Activated CD8-positive, alpha-beta T cell treated with anti-CD3 and anti-CD28 coated beads for 36 hours (primary cell): ENCODE measurements around the gene KCNQ5. TPM values are rescaled to one million over a fixed set of nuclear protein-coding genes. Genes with fewer than 3 reads are reported as not detected.

Experiments
- ATAC-seq: fragments of 200-7000 bp; cut with Tn5 transposase; one replicate; pipeline ENCODE4 v1.10.0; 2021; ENCODE audit warnings: mild to moderate bottlenecking, moderate library complexity
- CTCF ChIA-PET: fragments of 350-600 bp; sonication (Branson Sonifier 250); formaldehyde crosslinking; loops from one replicate; lab custom pipeline; 2021; ENCODE audit warnings: antibody characterized with exemption; lab: Charles Lee
- POLR2A ChIA-PET: fragments of 350-600 bp; sonication (Branson Sonifier 250); formaldehyde crosslinking; loops from one replicate; lab custom pipeline; 2021; ENCODE audit warnings: antibody characterized with exemption; lab: Charles Lee
- DNase-seq: peaks from one replicate; pipeline ENCODE4 v3.0.0-alpha.2; 2020
- H3K27ac Mint-ChIP-seq: one replicate; pipeline ENCODE4 v1.8.0; 2021; ENCODE audit warnings: mild to moderate bottlenecking, mixed read lengths
- H3K27me3 Mint-ChIP-seq: one replicate; pipeline ENCODE4 v1.8.0; 2021; ENCODE audit warnings: mixed read lengths
- H3K36me3 Mint-ChIP-seq: one replicate; pipeline ENCODE4 v1.8.0; 2021; ENCODE audit warnings: low read depth, mixed read lengths
- H3K4me1 Mint-ChIP-seq: one replicate; pipeline ENCODE4 v1.8.0; 2021; ENCODE audit warnings: low read depth, mixed read lengths
- H3K4me3 Mint-ChIP-seq: one replicate; pipeline ENCODE4 v1.8.0; 2021; ENCODE audit warnings: mild to moderate bottlenecking, moderate library complexity, mixed read lengths
- H3K9me3 Mint-ChIP-seq: one replicate; pipeline ENCODE4 v1.8.0; 2021; ENCODE audit warnings: mixed read lengths
- intact Hi-C: fragments of 100-400 bp; cut with micrococcal nuclease; formaldehyde crosslinking; loops from one replicate; pipeline ENCODE4 v1.10.0; 2022
- total RNA-seq, 2 experiments: library from RNA; stranded (reverse); gene quantifications; one replicate each; pipeline ENCODE4 v1.2.3, GENCODE V29; 2021
- TF ChIP-seq, protein P1 (sequence below): fragments of 200-600 bp; IDR thresholded peaks from one replicate; pipeline ENCODE4 v1.8.0; 2022; ENCODE audit warnings: antibody characterized with exemption, mild to moderate bottlenecking

Gene KCNQ5
- total RNA-seq, 2 experiments from 2014 or later, result 14.6 to 14.9 TPM

DNA sequence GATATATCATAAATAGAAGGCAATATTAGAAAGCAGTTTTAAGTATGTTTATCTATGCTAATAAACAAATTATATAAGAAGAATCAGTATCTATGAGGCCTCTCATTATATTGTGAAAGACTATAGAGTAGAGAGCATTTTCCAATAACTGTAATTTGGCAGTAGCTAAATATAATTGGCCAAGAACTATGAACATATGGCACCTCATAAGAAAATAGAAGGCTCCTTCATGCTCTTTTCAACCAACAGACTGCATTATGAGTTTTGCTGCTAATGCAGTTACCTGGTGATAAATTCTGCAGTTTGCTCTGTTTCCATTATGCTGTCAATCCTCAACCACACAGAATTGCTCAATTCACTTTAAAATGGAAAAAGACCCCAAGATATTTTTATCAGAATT is 382.4 kb downstream of the KCNQ5 start:
- Mint-ChIP-seq H3K27me3 (no peaks in the 10 kb centered on the region), H3K9me3 (peaks cover 12% of the 10 kb centered on the region), H3K36me3 (peaks cover 15% of the 10 kb centered on the region), H3K4me1 (no peaks in the 10 kb centered on the region), H3K27ac (no peak overlapping the region), H3K4me3 (no peak overlapping the region)
- ATAC-seq (no peak), DNase-seq (no peak)
- intact Hi-C loops, result no loop called here
- CTCF ChIA-PET, result no interaction called here
- POLR2A ChIA-PET, result no interaction called here
- TF ChIP-seq, protein P1, sequence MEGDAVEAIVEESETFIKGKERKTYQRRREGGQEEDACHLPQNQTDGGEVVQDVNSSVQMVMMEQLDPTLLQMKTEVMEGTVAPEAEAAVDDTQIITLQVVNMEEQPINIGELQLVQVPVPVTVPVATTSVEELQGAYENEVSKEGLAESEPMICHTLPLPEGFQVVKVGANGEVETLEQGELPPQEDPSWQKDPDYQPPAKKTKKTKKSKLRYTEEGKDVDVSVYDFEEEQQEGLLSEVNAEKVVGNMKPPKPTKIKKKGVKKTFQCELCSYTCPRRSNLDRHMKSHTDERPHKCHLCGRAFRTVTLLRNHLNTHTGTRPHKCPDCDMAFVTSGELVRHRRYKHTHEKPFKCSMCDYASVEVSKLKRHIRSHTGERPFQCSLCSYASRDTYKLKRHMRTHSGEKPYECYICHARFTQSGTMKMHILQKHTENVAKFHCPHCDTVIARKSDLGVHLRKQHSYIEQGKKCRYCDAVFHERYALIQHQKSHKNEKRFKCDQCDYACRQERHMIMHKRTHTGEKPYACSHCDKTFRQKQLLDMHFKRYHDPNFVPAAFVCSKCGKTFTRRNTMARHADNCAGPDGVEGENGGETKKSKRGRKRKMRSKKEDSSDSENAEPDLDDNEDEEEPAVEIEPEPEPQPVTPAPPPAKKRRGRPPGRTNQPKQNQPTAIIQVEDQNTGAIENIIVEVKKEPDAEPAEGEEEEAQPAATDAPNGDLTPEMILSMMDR, result no peak

DNA sequence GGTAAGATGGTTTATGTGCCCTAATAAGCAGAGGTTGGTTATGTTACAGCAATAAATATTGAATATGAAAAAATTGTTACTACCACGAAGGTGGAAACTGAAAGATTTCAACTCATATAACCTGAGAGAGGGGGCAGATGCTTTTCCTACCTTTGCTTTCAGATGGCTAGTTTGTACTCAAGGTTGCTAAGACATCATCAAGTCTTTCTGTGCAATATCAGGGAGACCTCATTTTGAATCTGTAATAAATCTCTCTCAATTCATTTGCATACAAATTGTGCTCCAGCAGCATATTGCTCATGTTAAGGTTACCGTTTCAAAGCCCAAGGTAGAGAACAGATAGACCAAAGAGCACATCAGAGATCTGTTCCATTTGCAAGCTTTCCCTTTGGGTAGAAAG is 383.0 kb downstream of the KCNQ5 start:
- intact Hi-C loops, result no loop called here
- H3K9me3 Mint-ChIP-seq, result peaks cover 12% of the 10 kb centered on the region
- no peaks in the 10 kb centered on the region for H3K27me3 Mint-ChIP-seq
- TF ChIP-seq, protein P1, result no peak
- H3K27ac Mint-ChIP-seq, result no peak overlapping the region
- DNase-seq, result no peak
- ChIA-PET POLR2A (no interaction called here), CTCF (no interaction called here)
- H3K4me1 Mint-ChIP-seq, result no peaks in the 10 kb centered on the region
- no peak overlapping the region for H3K4me3 Mint-ChIP-seq
- no peak for ATAC-seq
- peaks cover 15% of the 10 kb centered on the region for H3K36me3 Mint-ChIP-seq

DNA sequence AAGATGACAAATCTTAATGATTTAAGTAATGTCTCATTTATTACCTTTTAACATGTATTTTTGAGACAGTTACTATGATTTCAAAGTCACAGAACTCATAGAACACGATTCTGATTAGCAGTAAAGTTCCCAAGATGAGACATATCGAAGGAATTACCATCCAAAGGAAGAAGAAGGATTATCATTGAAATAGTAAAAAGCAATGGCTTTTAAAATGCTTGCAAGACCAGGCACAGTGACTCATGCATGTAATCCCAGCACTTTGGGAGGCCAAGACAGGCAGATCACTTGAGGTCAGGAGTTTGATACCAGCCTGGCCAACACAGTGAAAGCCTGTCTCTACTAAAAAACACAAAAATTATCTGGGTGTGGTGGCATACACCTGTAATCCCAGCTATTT is 384.3 kb downstream of the KCNQ5 start:
- DNase-seq, result no peak
- Mint-ChIP-seq H3K27ac (no peak overlapping the region), H3K4me3 (no peak overlapping the region), H3K4me1 (no peaks in the 10 kb centered on the region), H3K36me3 (peaks cover 15% of the 10 kb centered on the region), H3K27me3 (no peaks in the 10 kb centered on the region), H3K9me3 (peaks cover 12% of the 10 kb centered on the region)
- CTCF ChIA-PET, result no interaction called here
- TF ChIP-seq, protein P1, result no peak
- ATAC-seq, result no peak
- intact Hi-C loops, result no loop called here
- POLR2A ChIA-PET, result no interaction called here

DNA sequence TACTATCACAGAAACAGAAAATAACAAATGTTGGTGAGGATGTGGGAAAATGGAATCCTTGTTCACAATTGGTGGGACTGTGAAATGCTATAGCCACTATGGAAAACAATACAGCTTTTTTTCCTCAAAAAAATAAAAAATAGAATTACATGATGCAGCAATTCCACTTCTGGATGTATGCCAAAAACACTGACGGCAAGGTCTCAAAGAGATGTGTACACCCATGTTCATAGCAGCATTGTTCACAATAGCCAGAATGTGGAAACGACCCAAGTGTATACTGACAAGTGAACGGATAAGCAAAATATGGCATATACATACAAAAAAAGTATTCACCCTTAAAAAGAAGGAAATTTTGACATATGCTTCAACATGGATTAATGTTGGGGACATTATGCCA is 390.1 kb downstream of the KCNQ5 start:
- Mint-ChIP-seq H3K27me3 (no peaks in the 10 kb centered on the region), H3K4me1 (no peaks in the 10 kb centered on the region), H3K4me3 (no peak overlapping the region), H3K36me3 (peaks cover 12% of the 10 kb centered on the region), H3K27ac (no peak overlapping the region), H3K9me3 (peaks cover 11% of the 10 kb centered on the region)
- ChIA-PET POLR2A (no interaction called here), CTCF (no interaction called here)
- ATAC-seq, result no peak
- TF ChIP-seq, protein P1, result no peak
- intact Hi-C loops, result no loop called here
- DNase-seq, result no peak

DNA sequence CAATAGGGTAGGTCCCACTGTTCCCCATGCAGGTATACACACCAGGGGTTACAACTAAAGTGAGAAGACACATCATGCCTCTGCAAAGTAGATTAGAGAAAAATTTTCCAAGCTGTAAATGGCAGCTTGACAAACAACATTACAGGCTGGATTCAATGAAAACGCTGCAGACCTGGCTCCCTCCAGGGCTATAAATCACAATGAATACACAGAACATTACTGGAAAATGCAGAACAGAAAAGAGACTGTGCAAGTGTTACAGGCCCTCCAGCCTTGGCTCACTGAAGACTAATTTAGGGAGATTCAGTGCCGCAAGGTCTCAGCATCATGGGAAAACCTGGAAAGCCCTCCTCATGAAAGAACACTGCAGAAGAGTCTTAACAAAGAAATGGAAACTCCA is 395.6 kb downstream of the KCNQ5 start:
- ChIA-PET CTCF (no interaction called here), POLR2A (no interaction called here)
- no peak for ATAC-seq
- H3K4me1 Mint-ChIP-seq, result no peaks in the 10 kb centered on the region
- H3K36me3 Mint-ChIP-seq, result no peaks in the 10 kb centered on the region
- no peak for DNase-seq
- H3K27ac Mint-ChIP-seq, result no peak overlapping the region
- H3K9me3 Mint-ChIP-seq, result no peaks in the 10 kb centered on the region
- TF ChIP-seq, protein P1, result no peak
- intact Hi-C loops, result no loop called here
- H3K4me3 Mint-ChIP-seq, result no peak overlapping the region
- no peaks in the 10 kb centered on the region for H3K27me3 Mint-ChIP-seq
